OCI-M1 (cell line): ENCODE data around the gene SART3.

Experiments used
- DNase-seq: peaks from one replicate; lab custom pipeline; 2025; lab: John Stamatoyannopoulos, UW

Gene SART3, protein sequence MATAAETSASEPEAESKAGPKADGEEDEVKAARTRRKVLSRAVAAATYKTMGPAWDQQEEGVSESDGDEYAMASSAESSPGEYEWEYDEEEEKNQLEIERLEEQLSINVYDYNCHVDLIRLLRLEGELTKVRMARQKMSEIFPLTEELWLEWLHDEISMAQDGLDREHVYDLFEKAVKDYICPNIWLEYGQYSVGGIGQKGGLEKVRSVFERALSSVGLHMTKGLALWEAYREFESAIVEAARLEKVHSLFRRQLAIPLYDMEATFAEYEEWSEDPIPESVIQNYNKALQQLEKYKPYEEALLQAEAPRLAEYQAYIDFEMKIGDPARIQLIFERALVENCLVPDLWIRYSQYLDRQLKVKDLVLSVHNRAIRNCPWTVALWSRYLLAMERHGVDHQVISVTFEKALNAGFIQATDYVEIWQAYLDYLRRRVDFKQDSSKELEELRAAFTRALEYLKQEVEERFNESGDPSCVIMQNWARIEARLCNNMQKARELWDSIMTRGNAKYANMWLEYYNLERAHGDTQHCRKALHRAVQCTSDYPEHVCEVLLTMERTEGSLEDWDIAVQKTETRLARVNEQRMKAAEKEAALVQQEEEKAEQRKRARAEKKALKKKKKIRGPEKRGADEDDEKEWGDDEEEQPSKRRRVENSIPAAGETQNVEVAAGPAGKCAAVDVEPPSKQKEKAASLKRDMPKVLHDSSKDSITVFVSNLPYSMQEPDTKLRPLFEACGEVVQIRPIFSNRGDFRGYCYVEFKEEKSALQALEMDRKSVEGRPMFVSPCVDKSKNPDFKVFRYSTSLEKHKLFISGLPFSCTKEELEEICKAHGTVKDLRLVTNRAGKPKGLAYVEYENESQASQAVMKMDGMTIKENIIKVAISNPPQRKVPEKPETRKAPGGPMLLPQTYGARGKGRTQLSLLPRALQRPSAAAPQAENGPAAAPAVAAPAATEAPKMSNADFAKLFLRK

DNA sequence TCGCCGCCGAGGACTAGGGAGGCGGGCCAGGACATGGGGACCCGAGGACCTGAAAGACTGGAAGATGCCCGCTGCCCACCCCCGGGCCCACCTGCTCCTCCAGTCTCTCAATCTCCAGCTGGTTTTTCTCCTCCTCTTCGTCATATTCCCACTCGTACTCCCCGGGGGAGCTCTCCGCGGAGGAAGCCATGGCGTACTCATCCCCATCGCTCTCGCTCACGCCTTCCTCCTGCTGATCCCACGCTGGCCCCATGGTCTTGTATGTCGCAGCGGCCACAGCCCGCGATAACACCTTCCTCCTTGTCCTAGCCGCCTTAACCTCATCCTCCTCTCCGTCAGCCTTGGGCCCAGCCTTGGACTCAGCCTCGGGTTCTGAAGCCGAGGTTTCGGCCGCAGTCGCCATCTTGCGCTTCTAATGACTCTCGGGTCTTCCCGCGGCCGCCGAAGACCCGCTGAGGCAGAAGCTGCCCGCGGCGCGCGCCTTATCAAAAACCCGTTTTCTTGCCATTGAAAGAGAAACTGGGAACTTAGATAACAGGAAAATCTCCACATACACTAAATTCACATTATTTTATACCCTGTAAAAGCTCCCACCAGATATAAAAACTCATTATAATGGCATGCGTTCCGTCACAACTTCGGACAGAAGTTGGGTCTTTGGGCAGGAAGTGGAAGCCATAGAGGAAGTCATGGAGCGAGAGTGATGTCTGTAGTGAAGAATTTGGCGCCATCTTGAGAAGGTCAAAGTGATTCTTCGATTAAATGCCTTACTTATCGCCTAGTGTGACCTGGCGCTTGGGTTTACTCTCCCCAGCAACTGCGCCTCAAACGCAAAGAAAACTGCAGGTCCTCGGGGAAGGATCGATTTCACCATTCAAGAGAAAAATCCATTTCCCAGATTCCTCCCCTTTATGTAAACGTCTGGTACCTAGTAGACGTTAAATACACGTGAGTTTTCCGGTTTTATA, at the start of gene SART3:
TSS of gene SART3 (minus strand) at position 422 of the 968 bp plus-strand sequence. CDS start at position 403, 19 bp downstream.
- peak; percentile 95 for DNase-seq

DNA sequence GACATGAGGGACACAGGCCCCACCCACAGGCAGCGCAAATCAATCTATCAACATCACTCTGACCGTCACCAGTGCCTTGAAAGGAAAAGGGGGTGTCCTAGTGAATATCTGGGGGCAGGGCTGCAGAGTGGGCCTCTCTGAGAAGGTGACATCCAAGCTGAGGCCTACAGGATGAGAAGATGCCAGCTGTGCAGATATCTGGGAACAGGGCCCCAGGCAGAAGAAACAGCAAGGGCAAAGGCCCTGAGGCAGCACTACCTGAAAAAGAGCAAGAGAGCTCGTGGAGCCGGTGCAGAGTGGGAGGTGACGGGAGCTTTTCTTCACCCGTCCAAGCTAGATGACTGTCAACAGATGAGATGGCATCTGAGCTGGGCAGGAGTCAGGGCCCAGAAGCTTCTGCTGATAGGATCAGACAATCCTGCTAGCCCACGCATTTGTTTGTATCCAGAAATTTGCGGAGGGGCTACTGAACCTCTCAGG, 49.4 kb upstream of the SART3 start:
- DNase-seq: no peak

DNA sequence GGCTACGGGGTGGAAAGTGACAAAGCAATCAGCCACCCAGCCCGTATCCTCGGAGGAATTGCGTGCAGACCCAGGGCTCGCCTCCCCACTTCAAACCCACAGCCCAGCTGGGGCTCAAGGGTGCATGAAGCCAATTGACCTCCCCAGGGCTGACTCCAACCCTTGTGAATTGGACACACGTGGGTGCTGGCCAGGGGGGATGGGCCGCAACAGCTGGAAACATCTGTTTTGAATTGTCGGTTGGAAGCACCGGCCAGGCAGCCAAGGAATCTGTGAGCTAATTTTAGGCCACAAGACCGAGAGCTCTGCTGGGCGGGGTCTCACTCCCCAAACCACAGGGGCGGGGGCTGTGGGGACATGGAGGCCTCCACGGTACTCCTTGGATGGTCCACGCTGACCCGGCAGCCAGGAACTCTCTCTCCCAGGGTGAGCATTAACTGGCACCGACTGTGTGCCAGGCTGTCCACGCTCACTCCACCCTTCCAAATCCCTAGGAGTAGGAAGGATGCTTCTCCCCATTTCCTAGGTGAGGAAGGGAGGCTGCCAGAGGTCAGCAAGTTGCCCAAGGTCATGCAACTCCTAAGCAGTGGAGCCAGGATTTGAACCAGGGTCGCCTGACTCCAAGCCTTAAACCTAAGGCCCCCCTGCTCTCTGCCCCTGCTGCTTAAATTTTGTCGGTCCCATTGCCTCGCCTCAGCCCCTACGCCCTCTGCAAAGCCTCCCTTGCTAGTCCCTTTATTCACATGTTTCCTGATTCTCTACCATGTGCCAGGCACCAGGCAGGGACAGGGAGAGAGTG, 48.8 kb upstream of the SART3 start:
- DNase-seq: peak; percentile 5

DNA sequence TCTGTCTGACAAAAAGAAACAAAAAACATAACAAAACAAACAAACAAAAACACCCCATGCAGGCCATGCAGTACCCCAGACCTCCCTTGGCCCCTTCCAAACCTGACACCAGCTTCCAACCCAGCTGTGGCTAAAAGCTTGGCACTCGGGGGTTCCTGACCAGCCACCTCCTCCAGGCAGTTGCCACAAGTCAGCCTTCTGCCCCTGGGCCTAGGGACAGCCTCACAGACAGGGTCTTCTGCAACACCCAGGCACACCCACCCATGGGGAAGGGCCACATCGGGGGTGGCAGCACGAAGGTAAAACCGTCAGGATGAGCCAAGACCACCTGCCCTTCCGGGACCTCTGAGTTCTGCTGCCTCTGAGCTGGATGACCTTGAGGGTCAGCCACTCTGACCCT, 47.6 kb upstream of the SART3 start:
- DNase-seq: no peak

DNA sequence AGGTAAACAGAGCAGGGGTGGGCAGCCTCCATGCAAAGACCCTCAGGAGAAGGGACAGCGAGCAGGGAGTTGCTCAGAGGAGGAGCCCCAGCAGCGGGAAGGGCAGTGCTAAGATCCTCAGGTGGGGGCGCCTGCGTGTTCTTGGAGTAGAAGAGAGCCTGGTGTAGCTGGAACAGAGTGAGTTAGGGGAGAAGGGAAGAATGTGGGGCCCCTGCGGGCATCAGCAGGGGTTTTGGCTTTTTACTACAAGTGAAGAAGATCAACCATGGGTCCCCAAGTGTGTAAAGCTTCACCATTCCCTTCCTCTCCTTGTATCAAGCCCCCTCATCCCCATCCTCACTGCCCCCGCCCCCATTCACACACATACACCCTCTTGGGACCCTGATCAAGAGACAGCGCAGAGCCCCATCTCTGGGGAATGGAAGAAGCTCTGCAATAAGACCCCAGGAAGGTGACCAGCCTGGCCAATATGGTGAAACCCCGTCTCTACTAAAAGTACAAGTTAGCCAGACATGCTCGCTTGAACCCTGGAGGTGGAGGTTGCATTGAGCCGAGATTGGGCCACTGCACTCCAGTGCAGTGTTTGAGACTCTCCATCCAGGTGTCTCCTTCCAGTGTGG, 47.1 kb upstream of the SART3 start:
- no peak for DNase-seq

DNA sequence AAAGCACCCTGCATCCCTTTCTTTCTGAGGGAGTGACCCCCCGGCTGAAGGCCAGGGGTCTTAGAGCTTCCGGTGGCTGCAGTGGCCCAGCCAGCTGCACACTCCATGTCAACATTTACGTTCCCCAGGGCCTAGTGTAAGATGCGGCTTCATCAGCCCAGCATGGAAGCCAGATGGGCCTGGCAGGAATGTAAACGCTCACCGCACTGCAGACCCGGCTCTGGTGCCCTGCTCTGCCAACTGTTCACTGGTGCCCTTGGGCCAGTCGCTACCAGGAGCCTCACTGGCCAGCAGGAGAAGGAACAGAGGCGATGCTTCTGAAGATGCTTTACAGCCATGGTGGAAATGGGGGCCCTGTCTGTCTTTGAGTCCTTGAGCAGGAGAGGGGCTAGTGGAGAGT, 45.5 kb upstream of the SART3 start:
- DNase-seq: no peak

DNA sequence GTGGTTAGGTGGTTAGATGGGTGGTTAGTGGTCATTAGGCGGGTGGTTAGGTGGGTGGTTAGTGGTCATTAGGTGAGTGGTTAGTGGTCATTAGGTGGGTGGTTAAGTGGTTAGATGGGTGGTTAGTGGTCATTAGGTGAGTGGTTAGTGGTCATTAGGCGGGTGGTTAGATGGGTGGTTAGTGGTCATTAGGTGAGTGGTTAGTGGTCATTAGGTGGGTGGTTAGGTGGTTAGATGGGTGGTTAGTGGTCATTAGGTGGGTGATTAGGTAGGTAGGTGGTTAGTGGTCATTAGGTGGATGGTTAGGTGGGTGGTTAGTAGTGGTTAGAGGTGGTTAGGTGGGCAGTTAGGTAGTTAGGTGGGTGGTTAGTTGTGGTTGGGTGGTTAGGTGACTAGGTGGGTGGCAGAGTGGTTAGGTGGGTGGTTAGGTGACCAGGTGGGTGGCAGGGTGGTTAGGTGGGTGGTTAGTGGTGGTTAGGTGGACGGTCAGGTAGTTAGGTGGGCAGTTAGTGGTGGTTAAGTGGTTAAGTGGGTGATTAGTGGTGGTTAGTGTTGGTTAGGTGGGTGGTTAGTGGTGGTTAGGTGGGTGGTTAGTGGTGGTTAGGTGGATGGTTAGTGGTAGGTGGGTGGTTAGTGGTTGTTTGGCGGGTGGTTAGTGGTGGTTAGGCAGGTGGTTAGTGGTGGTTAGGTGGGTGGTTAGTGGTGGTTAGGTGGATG, 44.9 kb upstream of the SART3 start:
- DNase-seq: no peak

DNA sequence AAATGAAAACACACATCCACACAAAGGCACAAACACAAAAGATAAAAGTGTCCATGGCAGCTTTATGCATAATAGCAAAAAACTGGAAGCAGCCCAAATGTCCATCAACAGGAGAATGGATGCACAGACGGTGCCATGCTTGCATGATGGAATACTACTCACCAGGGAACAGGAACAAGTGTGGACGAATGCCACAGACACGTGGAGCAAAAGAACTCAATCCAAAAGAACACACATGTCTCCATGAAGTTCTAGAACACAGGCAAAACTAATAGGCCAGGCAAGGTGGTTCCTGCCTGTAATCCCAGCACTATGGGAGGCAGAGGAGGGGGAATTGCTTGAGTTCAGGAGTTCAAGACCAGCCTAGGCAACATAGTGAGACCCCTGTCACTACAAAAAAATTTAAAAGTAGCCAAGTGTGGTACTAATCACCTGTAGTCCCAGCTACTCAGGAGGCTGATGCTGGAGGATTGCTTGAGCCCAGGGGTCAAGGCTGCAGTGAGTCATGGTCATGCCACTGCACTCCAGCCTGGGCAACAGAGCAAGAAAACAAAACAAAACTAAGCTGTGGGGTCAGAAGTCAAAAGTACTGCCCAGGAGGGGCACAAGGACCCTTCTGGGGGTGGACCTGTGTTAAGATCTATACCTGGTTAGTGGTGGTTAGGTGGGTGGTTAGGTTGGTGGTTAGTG, 44.2 kb upstream of the SART3 start:
- DNase-seq: no peak

DNA sequence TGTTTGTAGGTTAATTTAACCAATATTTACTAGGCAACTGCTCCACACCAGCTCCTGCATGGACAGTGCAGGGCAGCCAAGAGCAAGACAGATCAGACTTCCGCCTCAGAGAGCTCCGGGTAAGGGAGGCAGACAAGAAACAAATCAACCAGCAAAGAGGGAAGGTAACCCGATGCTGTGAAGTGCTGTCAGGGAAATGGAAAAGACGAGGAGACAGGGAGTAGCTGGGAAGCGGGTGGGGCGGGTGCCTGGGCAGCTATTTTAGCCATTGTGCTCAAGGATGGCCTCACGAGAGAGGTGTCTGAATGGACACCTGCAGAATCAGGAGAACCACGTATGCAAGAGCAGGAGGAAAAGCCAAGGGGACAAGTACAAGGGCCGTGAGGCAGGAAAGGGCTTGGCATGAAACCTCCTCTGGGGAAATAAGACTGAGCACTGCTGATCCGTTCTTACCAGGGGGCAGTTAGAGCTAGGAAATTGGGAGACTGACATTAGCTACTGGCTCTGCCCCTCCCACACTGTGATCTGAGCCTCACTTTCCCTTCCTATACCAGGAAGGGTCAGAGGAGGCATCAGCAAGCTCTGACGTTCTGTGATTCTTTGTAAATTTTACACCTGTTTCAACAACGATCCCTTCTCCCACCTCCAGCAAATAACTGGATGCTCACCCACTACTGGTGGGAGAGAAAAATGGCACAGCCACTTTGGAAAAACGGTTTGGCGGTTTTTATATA, 43.4 kb upstream of the SART3 start:
- no peak for DNase-seq

DNA sequence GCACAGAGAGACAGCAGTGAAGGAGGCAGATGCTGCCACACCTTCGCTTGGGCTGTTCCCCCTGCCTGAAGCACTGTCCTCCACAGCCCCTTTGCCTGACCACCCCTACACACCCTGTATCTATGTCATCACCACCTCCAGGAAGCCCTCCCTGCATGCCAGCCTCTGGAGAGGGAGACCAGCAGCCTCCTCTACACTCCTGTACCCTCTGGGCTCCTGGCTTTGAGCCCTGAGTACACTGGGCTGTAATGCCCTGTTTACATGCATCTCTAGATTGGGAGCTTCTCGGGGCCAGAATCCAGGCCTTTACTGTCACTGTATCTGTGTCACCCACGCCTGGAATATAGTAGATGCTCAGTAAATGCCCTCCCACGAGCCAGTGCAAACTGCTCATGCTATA, 42.8 kb upstream of the SART3 start:
- no peak for DNase-seq

DNA sequence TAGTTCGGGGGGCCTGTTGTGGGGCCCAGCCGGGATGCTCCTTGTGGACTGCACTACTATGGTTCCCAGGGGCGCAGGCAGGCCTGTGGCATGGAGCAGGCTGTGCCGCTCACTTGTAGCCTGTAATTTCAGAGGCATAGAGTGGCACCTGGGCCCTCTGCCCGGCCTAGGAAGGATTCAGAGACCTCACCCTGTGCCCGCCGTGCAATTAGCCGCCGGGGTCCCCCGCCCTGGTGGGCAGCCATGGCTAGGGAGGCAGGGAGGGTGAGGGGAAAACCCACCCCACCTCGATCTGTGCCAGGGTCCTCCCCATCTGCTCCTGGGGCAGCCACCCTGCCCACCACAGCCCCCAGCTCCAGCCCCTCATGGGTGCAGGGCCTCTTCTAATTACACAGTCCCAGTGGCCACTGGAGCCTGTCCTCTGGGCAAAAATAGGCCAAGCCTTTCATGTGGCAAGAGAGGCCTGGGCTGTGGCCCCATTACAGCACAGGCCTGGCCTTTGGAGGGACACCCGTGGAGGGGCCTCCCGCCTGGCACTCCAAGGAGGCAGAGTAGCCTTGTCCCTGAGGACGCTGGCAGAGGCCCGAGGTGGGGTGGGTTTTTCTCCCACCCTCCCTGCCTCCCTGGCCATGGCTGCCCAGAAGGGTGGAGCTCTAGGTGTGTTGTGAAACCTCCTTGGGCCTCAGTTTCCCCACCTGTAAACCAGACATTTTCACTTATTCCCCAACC, 42.2 kb upstream of the SART3 start:
- no peak for DNase-seq

DNA sequence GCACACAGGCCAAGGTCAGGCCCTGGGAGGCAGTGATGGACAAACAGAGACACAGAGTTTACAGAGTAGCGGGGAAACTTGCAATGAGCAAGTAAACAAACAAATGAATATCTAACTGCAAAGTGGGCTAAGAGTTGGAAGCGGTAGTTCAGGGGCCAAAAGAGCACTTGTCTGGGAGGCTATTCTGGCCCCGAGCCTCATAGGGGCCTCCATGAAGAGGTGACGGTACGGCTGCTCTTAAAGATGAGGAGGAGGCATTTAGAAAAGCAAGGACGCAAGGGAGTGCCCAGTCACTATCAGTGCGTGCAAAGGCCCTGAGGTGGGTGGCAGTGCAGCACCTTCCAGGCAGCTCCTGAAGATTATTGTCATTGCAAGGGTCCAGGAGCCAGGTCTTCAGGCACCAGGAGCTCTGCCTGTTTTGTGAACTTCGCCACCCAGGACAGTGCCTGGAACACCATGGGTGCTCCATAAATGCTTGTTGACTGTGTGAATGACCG, 41.3 kb upstream of the SART3 start:
- no peak for DNase-seq

DNA sequence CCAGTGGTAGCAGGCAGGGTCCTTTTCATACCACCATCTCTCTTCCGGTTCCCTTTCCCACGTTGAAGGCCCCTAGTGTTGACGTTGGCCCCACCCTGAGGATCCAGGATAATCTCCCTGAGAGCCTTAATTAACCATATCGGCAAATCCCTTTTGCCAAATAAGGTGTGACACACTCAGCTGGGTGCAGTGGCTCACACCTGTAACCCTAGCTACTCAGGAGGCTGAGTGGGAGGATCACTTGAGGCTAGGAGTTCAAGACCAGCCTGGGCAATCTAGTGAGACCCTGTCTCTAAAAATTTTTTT, 39.7 kb upstream of the SART3 start:
- no peak for DNase-seq

DNA sequence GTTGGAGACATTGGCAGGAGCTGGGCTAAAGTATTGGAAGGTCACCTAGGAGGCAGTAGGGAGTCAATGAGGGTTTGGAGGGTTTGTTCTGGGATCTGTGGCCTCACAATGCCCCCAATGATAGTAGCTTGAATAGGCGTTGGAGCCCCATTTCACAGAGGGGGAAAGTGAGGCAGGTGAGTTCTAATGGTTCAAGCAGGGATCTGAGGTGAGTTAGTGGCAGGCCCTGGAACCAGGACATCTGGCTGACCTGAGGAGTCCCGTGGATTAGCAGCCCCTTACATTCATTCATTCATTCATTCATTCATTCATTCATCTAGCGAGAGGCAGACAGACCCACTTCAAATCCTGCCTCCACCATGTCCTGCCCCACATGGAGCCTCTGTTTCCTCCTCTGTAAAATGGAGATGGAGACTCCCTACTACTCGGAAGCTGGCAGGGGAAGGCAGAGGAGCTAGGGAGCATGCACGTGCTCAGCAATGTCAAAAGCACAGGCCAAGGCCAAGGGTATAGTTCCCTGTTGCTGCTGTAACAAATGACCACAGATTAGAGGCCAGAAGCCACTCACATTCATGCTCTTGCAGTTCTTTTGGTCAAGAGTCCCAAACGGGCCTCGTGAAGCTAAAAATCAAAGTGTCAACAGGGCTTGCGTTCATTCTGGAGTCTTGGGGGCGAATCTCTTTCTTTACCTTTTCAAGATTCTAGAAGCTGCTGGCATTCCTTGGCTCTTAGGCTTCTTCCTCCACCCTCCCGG, 39.2 kb upstream of the SART3 start:
- DNase-seq: no peak

DNA sequence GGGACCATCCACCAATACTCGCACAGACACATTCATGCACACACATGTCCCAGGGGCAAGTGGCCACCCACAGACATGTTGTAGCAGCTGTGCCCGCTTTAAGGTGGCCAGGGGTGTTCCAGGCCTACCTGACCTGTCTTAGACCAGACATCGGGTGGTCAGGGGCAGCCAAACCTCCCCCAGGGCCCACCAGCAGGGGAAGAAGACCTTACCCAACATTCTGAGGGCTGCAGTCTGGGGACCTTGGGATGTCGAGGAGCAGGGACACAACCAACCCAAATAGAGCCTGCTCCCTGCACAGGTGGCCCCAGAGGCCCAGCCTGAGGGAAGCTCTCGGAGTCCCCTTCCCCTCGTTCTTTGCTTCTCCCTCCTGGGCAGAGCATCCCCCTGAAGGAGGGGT, 38.6 kb upstream of the SART3 start:
- no peak for DNase-seq

DNA sequence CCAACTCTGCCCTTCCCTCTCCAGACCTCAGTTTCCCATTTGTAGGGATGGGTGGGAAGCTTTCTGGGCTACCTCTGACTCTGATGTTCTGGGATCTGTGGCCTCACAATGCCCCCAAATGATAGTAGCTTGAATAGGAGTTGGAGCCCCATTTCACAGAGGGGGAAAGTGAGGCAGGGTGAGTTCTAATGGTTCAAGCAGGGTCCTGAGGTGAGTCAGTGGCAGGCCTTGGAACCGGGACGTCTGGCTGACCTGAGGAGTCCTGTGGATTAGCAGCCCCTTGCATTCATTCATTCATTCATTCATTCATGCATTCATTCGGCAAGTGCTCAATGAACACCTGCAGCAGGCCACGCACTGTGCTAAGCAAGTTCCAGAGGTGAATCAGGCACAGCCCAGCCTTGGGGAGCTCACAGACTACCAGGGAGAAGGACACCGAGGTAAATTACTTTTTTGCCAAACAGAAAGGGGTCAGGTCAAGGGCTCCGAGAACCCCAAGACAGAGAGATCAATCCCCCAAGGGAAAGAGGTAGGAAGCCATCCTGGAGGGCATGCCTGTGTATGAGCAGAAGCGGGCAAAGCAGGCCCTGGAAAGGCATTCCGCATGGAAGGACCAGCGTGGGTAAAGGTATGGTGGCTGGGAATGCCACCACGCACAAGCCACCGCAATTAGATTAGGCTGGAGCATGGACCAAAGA, 37.7 kb upstream of the SART3 start:
- DNase-seq: no peak
